HG02840 (cell line): ENCODE results near the gene LMO7.
"Not testable (repeated sequence)": the region's sequence is repeated elsewhere in the genome, so short reads cannot be mapped to it uniquely, and the experiment has no call there.

ENCODE experiments used
- ATAC-seq: cut with Tn5 transposase; IDR thresholded peaks from one replicate; pipeline ENCODE4 v1.9.1; 2021; ENCODE audit warnings: mild to moderate bottlenecking, moderate library complexity, moderate number of reproducible peaks; ENCODE audit not compliant: unreplicated experiment, low FRiP score

LMO7 gene

GRCh38 chr13:75645141-75645540, 9.0 kb downstream of the LMO7 start:
- ATAC-seq: no peak

DNA sequence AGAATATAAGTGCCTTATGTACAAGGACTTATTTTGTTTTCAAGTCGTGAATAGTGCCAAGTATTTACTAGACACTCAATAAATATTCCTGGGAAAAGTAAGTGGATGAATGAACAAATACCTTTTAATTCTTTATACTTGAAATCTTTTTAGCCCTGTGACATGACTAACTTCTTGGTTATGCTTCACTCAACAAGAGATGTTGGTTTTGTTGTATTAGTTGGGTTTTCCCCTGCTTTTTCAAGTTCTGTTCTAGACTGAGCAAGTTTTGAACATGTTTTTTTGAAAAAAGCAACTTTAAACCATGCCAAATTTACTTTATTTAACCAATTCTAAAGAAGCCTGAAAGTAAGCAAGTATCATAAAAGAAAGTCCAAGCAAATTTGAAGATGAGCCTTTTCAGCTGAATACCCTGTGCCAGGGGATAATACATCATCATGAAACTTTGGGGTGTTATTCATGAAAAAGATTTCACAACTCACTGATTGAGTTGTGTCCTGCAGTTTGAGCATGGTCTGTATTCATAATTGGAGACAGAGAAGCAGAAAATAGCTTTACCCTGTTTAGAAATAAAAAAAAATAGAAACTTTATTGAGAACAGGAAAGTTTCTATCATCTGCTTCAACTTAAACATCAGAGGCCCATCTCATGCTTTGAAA, 11.1 kb downstream of the LMO7 start:
- peak; percentile 84 for ATAC-seq

DNA sequence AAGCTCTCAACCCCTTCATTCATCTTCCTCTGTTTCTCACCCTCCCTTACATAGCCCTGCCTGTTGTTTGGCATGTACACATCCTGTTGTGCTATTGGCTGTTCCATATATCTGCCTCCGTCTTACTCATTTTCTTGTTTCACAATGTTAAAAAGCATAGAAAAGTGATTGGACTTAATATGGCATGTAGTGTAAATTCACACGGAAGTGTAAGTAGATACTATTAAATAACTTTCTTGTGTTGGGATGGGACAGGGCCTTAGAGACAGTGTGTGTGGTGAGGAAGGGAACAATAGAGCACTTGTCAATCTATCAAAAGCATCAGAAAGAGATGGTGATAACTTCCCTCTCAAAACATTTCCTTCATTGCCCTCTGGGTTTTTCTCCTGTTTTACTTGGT, 12.3 kb downstream of the LMO7 start:
- ATAC-seq: no peak

DNA sequence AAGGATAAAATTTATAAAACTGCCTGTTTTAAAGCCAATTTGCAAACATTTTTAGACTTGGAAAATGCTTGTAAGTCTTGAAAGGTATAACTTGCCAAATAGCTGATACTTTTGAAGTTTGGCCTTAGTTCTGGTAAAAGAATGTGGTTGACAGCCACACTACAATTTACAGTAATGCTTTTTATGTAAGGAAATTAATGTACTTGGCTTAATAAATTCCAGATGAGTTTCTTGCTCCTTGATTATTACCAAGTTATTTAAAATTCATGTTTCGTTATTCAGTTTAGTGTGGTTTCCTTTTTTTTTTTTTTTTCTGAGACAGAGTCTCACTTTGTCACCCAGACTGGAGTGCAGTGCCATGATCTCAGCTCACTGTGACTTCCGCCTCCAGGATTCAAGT, 14.9 kb downstream of the LMO7 start:
- no peak for ATAC-seq

DNA sequence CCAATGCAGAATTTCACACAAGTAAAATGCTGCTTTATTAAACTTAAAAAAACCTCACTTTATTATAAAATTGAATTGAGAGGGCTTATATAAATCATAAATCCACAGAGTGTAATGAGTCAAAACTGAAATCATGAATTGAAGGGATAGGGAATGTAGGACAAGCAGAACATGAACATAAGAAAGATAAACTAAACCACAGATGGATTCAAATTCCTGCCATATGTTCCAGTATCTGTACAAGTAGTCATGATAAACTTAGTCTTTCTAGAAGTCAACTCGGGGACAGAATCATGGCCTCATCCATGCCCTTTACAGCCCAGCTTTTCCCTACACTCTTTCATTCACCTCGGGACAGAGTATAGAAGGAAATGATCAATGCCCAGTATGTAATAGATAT, 16.6 kb downstream of the LMO7 start:
- ATAC-seq: no peak

DNA sequence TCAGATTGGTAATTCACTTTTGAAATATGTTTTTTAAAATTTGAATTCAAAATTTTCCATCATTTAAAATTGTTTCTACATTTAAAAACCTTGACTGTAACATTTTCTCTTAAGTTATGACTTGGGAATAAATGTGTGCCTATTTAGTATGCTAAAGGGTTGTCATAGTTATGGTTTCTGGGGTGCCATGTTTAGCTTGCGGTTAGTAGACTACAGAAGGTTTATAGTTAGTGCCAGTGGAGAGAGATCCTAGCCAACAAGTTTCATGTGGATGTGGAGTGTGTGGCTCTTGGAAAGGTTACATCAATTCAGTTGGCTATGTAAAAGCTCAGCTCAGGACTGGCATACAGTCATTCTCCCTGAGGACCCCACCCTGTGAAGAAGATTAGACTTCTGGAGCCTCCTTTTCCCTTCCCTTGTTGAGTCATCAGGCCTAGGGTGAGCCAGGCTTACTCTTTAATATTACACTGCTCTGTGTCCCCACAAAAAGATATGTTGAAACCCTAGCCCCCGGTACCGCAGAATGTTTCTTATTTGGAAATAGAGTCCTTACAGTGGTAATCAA, 20.4 kb downstream of the LMO7 start:
- no peak for ATAC-seq

GRCh38 chr13:75657111-75657510, 21.0 kb downstream of the LMO7 start:
- no peak for ATAC-seq

- no peak for ATAC-seq
Measured at GRCh38 chr13:75660694-75661093, 24.6 kb downstream of the LMO7 start.

- no peak for ATAC-seq
Measured at GRCh38 chr13:75661443-75661842, 25.3 kb downstream of the LMO7 start.

DNA sequence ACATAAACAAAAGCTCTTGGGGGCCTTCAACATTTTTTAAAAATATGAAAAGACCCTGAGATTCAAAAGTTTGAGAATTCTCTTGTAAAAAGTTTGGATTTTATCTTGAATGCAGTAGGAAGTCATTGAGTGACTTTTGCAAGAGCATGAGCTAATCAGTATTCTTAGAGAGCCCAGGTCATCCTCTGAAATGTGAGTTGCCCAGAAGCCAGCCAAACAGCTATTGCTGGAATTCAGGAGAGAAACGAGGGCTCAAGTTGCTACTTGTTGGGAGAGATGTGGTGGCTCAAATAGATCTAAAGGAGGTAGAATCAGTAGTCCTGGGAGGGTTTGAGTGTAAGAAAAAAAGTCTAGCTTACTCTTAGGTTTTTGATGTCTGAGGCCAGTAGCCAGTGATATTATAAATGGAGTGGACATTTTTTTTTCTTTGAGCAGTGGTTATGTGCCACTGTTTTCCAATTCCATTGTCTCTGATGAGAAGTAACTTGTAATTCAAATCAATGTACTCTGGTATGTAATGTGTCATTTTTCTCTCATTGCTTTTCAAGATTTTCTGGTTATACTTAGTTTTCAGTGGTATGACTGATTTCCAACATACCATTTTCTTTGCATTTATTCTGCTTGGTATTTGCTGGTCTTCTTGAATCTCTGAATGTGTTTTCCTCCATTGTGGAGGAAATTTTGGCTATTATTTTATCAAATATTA, 30.7 kb downstream of the LMO7 start:
- no peak for ATAC-seq

DNA sequence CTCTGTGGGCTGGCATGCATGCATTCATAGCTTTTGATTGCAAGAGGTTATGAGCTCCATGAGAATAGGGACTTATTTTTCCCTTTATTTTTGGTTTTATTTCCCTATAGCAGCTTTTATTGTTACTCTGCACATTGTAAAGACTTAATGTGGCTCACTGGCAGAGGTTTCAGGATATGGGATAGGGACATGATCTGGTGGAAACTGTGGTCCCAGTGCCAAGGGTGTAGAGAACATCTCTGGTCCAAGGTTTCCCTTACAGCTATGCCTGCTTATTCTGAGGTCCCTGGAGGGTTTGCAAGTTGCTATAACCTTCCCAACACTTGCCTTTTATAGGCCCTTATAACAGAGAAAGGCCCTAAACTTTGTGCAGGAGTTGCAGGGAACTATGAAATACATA, 33.6 kb downstream of the LMO7 start:
- no peak for ATAC-seq

GRCh38 chr13:75670496-75670895, 34.4 kb downstream of the LMO7 start:
- ATAC-seq: no peak

DNA sequence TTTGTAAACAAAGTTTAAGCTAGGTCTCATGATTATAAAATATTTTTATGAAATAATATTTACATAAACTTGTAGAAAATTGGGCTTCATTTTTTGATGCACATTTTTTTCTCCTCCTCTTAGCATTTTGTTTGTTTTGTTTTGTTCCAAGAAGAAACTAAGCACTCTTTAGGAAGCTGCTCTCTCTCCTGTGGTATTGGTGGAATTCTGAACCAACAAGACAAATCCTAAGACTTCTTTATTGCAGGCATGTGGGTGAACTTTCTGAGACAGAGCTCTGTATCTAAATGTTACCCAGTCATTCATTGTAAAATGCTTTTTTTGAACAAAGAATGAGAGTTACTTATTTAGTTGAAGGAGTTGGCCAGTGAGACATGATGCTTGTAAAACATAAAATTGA, 39.3 kb downstream of the LMO7 start:
- ATAC-seq: no peak

DNA sequence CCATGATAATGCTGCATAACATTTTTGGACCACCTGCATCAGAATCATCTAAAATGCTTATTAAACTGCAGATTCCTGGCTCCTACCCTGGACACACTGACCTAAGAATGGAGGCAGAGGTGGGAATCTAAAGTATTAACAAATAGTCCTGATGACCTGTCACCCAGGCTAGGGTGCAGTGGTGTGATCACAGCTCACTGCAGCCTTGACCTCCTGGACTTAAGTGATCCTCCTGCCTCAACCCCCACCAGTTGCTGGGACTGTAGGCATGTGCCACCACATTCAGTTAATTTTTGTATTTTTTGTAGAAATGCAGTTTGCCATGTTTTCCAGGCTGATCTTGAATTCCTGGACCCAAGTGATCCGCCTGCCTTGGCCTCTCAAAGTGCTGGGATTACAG, 43.3 kb downstream of the LMO7 start:
- ATAC-seq: no peak

- not testable (repeated sequence) for ATAC-seq
Measured at GRCh38 chr13:75680251-75680650, 44.1 kb downstream of the LMO7 start.

- no peak for ATAC-seq
Measured at GRCh38 chr13:75682326-75682725, 46.2 kb downstream of the LMO7 start.

GRCh38 chr13:75685239-75685697, 49.1 kb downstream of the LMO7 start:
- no peak for ATAC-seq

DNA sequence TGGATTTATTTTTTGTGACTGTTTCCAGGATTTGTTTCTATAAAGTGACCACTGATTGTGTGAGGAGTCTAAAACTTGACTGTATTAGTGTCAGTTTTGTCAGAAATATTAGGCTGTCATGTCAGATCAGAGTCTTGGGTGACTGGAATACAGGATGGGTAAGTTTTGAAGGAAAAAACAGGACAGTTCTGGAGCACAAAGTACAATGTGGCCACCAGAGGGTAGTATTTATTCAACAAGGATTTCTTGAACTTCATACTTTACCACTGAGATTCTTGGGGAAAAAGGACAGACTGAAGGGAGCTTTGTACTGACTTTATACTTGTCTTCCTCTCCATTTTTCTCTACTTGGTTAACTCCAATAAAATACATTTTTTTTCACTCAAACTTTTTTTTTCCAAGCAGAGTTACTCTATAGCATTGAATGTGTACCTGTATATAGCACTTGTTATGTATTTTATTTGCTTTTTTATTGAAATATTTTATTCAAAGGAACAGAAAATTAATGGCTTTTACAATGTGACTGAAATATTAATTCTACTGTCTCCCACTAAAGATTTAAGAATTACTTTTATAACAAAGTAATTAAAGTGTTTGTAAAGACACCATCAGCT, 51.1 kb downstream of the LMO7 start:
- no peak for ATAC-seq

GRCh38 chr13:75689686-75690085, 53.6 kb downstream of the LMO7 start:
- no peak for ATAC-seq

- no peak for ATAC-seq
Measured at GRCh38 chr13:75690607-75691006, 54.5 kb downstream of the LMO7 start.

GRCh38 chr13:75691183-75691582, 55.1 kb downstream of the LMO7 start:
- ATAC-seq: no peak
